Pulmonary artery endothelial cell (primary cell): ENCODE results near the gene OTOG. TPM values are rescaled to one million over a fixed set of nuclear protein-coding genes. Genes with fewer than 3 reads are reported as not detected.

Source experiments
- DNase-seq: peaks from one replicate; pipeline ENCODE4 v3.0.0-alpha.2; 2011; ENCODE audit warnings: low read depth, low spot score
- total RNA-seq: library from RNA; depleted of rRNA; stranded (reverse); fragments of >200 nt; gene quantifications from 2 replicates; pipeline ENCODE4 v1.2.3, GENCODE V29; 2014

The OTOG gene
- total RNA-seq, 1 donor from 2014 or later: not detected

GRCh38 chr11:17649261-17649660 lies 102.2 kb downstream of the OTOG start:
- no peak for DNase-seq

GRCh38 chr11:17649696-17650095 lies 102.6 kb downstream of the OTOG start:
- no peak for DNase-seq

- peak; percentile 5 for DNase-seq
These were observed 103.3 kb downstream of the OTOG start for GRCh38 chr11:17650127-17650911.

GRCh38 chr11:17651061-17651460 lies 104.0 kb downstream of the OTOG start:
- no peak for DNase-seq

GRCh38 chr11:17651681-17652080 lies 104.6 kb downstream of the OTOG start:
- no peak for DNase-seq

- DNase-seq: no peak
These were observed 105.5 kb downstream of the OTOG start for GRCh38 chr11:17652556-17652955.

- DNase-seq: no peak
These were observed 106.6 kb downstream of the OTOG start for GRCh38 chr11:17653611-17654010.

- DNase-seq: no peak
These were observed 108.6 kb downstream of the OTOG start for GRCh38 chr11:17655682-17656081.

GRCh38 chr11:17658211-17658610 lies 111.2 kb downstream of the OTOG start:
- DNase-seq: no peak

GRCh38 chr11:17668166-17668565 lies 121.1 kb downstream of the OTOG start:
- DNase-seq: no peak

- no peak for DNase-seq
These were observed 125.4 kb downstream of the OTOG start for GRCh38 chr11:17672469-17672868.

- peak; percentile 5 for DNase-seq
These were observed 126.9 kb downstream of the OTOG start for GRCh38 chr11:17673951-17674350.

GRCh38 chr11:17682848-17683247 lies 135.8 kb downstream of the OTOG start:
- DNase-seq: no peak

GRCh38 chr11:17683377-17684161 lies 136.5 kb downstream of the OTOG start:
- DNase-seq: peak; percentile 69

GRCh38 chr11:17684550-17684949 lies 137.5 kb downstream of the OTOG start:
- no peak for DNase-seq

GRCh38 chr11:17686231-17686980 lies 139.3 kb downstream of the OTOG start:
- DNase-seq: no peak

GRCh38 chr11:17687946-17688670 lies 141.0 kb downstream of the OTOG start:
- DNase-seq: no peak

- DNase-seq: no peak
These were observed 144.5 kb downstream of the OTOG start for GRCh38 chr11:17691550-17691949.

GRCh38 chr11:17691976-17692375 lies 144.9 kb downstream of the OTOG start:
- no peak for DNase-seq

- no peak for DNase-seq
These were observed 145.9 kb downstream of the OTOG start for GRCh38 chr11:17692931-17693330.

GRCh38 chr11:17693531-17693930 lies 146.5 kb downstream of the OTOG start:
- DNase-seq: no peak
